Heart left ventricle (tissue), 13 donors: Measurements from ENCODE around the gene CDCP2.

Experiments used
- CTCF ChIP-seq, 12 donors: fragments of 200-600 bp; sonication (generic) in 4 of 12; IDR thresholded peaks; one replicate each; pipeline versions ENCODE4 v1.5.0 to v1.8.0; 2018 to 2022; ENCODE audit warnings: antibody characterized with exemption in 12 of 12, mild to moderate bottlenecking in 5 of 12
- POLR2A ChIP-seq, 2 donors: fragments of 450-650 bp; IDR thresholded peaks; one replicate each; pipeline ENCODE4 v1.6.1; 2017; ENCODE audit warnings: antibody characterized with exemption in 2 of 2, mild to moderate bottlenecking in 2 of 2, moderate library complexity in 2 of 2
- donor health status: ischemic (EF 13 %, LVEDD 7.1; RV severe dilation, severe dysfunction).
- donor health status: DM: no; HTN: yes; CAD: no.
- donor health status: DM: no; HTN: no; CAD: no.
- donor health status: ischemic (EF 25% LVEDD 6.9; RV normal size, moderate dysfunction).
- donor health status: ischemic (EF 25% LVEDD 5.7; RV mildly dilated, moderate dysfunction).
- donor health status: ischemic (EF 35%, LVEDD 5.7; RV mildly dilated, moderate dysfunction).
- donor health status: nonischemic (EF 11% LVEDD 7.7; RV severe dilation, severe dysfunction).
- donor health status: DM: yes; HTN: yes; CAD: no.
- donor health status: PGD.
- donor health status: ischemic (EF 29% LVEDD 5.4; RV normal size, mild dysfunction).
- donor health status: nonischemic (EF 23%, LVEDD 6.1; RV moderate dilation, normal function).

- TF ChIP-seq POLR2A (IDR thresholded peaks at IDR 0.05) (no peak), CTCF (IDR thresholded peaks at IDR 0.05) (no peak)
Observed at GRCh38 chr1:54134295-54134694, 18.5 kb downstream of the CDCP2 start.
